GM12891 (cell line): ENCODE data around the gene LCNL1.

Experiments
- DNase-seq: peaks from one replicate; pipeline ENCODE4 v3.0.0; 2011; ENCODE audit warnings: low spot score; ENCODE audit not compliant: insufficient read length
- FAIRE-seq: peaks from 2 replicates; lab custom pipeline; 2011; peaks lifted over from hg19 to GRCh38; lab: Jason Lieb, UNC
- PAX5 ChIP-seq: IDR thresholded peaks from 2 replicates; pipeline ENCODE4 v1.6.1; 2011; ENCODE audit warnings: low read length, moderate library complexity, mild to moderate bottlenecking; ENCODE audit not compliant: insufficient read depth, severe bottlenecking
- POLR2A ChIP-seq: IDR thresholded peaks from 2 replicates; pipeline ENCODE4 v1.6.1; 2011; ENCODE audit warnings: low read depth, low read length, control low read depth
- POLR2AphosphoS5 ChIP-seq: IDR thresholded peaks from 2 replicates; pipeline ENCODE4 v1.6.1; 2011; ENCODE audit warnings: low read depth, low read length, control low read depth
- POU2F2 ChIP-seq: IDR thresholded peaks from 2 replicates; pipeline ENCODE4 v1.6.1; 2011; ENCODE audit warnings: low read depth, mild to moderate bottlenecking, control low read depth, low read length, moderate library complexity
- SPI1 ChIP-seq: IDR thresholded peaks from 2 replicates; pipeline ENCODE4 v1.6.1; 2011; ENCODE audit warnings: low read depth, low read length, control low read depth
- TAF1 ChIP-seq: IDR thresholded peaks from 2 replicates; pipeline ENCODE4 v1.6.1; 2011; ENCODE audit warnings: low read depth, low read length, control low read depth

The LCNL1 gene

GRCh38 chr9:137009217-137009616, 26.4 kb downstream of the LCNL1 start:
- no peak for TF ChIP-seq TAF1
- no peak for TF ChIP-seq POLR2A
- no peak for TF ChIP-seq POU2F2
- TF ChIP-seq SPI1, result no peak
- no peak for TF ChIP-seq POLR2AphosphoS5
- TF ChIP-seq PAX5, result no peak
- no peak for DNase-seq
- FAIRE-seq, result no peak

GRCh38 chr9:137009938-137010732, 27.3 kb downstream of the LCNL1 start:
- no peak for DNase-seq
- TF ChIP-seq PAX5 (no peak), POU2F2 (no peak), TAF1 (no peak), POLR2A (no peak), POLR2AphosphoS5 (no peak), SPI1 (no peak)
- FAIRE-seq, result no peak

- TF ChIP-seq PAX5, result no peak
- no peak for TF ChIP-seq TAF1
- TF ChIP-seq POU2F2, result no peak
- TF ChIP-seq POLR2A, result no peak
- no peak for TF ChIP-seq POLR2AphosphoS5
- no peak for TF ChIP-seq SPI1
- FAIRE-seq, result no peak
- DNase-seq, result no peak
These were observed 28.4 kb downstream of the LCNL1 start for GRCh38 chr9:137011156-137011555.

- no peak for FAIRE-seq
- DNase-seq, result no peak
- TF ChIP-seq POLR2A (no peak), TAF1 (no peak), PAX5 (no peak), POLR2AphosphoS5 (no peak), POU2F2 (no peak), SPI1 (no peak)
These were observed 29.3 kb downstream of the LCNL1 start for GRCh38 chr9:137011907-137012675.

GRCh38 chr9:137012694-137013570, 30.1 kb downstream of the LCNL1 start:
- TF ChIP-seq POLR2AphosphoS5, result no peak
- TF ChIP-seq TAF1, result no peak
- TF ChIP-seq POLR2A, result no peak
- no peak for TF ChIP-seq SPI1
- no peak for TF ChIP-seq POU2F2
- no peak for TF ChIP-seq PAX5
- FAIRE-seq (no peak), DNase-seq (no peak)

- no peak for DNase-seq
- TF ChIP-seq PAX5 (no peak), POLR2A (no peak), POLR2AphosphoS5 (no peak), SPI1 (no peak), TAF1 (no peak), POU2F2 (no peak)
- no peak for FAIRE-seq
These were observed 30.8 kb downstream of the LCNL1 start for GRCh38 chr9:137013571-137013940.

GRCh38 chr9:137014166-137014565, 31.4 kb downstream of the LCNL1 start:
- DNase-seq (no peak), FAIRE-seq (no peak)
- TF ChIP-seq POU2F2 (no peak), SPI1 (no peak), PAX5 (no peak), TAF1 (no peak), POLR2A (no peak), POLR2AphosphoS5 (no peak)

GRCh38 chr9:137014776-137015539, 32.2 kb downstream of the LCNL1 start:
- TF ChIP-seq PAX5 (no peak), TAF1 (no peak), POLR2AphosphoS5 (no peak)
- FAIRE-seq, result no peak
- DNase-seq, result no peak

- DNase-seq, result no peak
- TF ChIP-seq PAX5, result no peak
- no peak for FAIRE-seq
These were observed 32.7 kb downstream of the LCNL1 start for GRCh38 chr9:137015540-137015930.
